ENCODE data around the gene ASB6.

Gene ASB6

GRCh38 chr9:129681924-129682323 is 40.0 kb upstream of the ASB6 start:
- TF ChIP-seq, protein P1, sequence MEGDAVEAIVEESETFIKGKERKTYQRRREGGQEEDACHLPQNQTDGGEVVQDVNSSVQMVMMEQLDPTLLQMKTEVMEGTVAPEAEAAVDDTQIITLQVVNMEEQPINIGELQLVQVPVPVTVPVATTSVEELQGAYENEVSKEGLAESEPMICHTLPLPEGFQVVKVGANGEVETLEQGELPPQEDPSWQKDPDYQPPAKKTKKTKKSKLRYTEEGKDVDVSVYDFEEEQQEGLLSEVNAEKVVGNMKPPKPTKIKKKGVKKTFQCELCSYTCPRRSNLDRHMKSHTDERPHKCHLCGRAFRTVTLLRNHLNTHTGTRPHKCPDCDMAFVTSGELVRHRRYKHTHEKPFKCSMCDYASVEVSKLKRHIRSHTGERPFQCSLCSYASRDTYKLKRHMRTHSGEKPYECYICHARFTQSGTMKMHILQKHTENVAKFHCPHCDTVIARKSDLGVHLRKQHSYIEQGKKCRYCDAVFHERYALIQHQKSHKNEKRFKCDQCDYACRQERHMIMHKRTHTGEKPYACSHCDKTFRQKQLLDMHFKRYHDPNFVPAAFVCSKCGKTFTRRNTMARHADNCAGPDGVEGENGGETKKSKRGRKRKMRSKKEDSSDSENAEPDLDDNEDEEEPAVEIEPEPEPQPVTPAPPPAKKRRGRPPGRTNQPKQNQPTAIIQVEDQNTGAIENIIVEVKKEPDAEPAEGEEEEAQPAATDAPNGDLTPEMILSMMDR (IDR thresholded peaks at IDR 0.05): no peak

DNA sequence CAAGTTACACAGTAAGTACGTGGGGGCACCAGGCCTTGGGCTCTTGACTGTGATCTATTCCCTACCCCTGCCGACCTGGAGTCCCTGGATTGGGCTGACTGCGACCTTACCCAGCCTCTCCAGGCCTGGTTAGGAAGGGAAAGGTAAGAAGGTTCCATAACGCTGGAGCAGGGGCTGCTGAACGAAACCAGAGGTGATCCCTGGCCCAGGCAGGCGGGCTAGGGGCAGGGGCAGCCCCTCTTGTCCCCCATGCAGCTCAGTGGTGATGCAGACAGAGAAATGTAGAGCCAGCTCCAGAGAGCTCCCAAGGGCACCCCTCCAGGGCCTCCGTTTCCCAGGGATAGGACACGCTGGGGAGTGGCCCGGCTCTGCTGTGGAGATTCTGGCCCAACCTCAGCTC is 37.6 kb upstream of the ASB6 start:
- TF ChIP-seq, protein P1 (IDR thresholded peaks at IDR 0.05): no peak

GRCh38 chr9:129678844-129679243 is 36.9 kb upstream of the ASB6 start:
- TF ChIP-seq, protein P1 (IDR thresholded peaks at IDR 0.05): no peak

- TF ChIP-seq, protein P1 (IDR thresholded peaks at IDR 0.05): no peak
These were observed 35.5 kb upstream of the ASB6 start for GRCh38 chr9:129677456-129677855.

GRCh38 chr9:129676975-129677374 is 35.0 kb upstream of the ASB6 start:
- TF ChIP-seq, protein P1 (IDR thresholded peaks at IDR 0.05): no peak

DNA sequence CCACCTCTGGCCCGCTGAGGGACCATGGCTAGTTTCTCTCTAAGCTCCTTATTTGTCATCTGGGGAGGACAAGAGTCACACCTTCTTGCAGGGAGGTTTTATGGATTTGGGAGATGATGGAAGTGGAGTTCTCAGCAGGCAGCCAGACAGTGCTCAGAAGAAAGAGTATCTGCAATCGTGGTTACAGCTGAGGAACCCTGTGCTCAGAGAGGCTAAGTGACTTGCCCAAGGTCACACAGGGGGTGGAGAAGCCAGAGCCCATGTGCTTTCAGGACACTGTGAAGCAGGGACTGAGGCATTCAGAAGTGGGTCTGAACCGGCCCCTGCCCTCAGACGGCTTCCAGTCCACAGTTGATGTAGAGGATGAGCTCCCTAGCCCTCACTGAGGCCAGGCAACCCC is 34.3 kb upstream of the ASB6 start:
- TF ChIP-seq, protein P1 (IDR thresholded peaks at IDR 0.05): no peak

- TF ChIP-seq, protein P1 (IDR thresholded peaks at IDR 0.05): no peak
These were observed 33.7 kb upstream of the ASB6 start for GRCh38 chr9:129675620-129676019.

GRCh38 chr9:129674229-129674628 is 32.3 kb upstream of the ASB6 start:
- TF ChIP-seq, protein P1 (IDR thresholded peaks at IDR 0.05): no peak
